ENCODE data around the gene GOLGA8B.
"Not testable (repeated sequence)": the region's sequence is repeated elsewhere in the genome, so short reads cannot be mapped to it uniquely, and the experiment has no call there.

DNA sequence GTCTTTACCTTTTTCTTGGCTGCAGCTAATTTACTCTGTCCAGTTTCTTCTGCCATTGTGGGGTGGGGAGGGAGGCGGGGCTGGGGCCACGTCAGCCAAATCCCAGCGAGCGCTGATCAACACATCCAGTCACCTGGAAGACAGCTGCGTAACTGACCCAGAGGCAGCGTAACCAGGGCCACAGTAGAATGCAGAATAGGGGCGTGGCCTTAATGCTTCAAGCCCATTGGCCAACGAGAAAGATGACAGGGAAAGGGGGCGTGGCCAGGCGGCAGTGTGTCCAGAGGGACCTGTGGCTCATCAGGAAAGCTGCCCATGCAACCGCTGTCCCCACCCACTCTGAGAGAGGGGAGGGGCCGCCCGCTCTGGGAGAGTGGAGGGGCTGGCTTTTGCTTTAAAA is 47.6 kb downstream of the GOLGA8B start:
- TF ChIP-seq, protein P1, sequence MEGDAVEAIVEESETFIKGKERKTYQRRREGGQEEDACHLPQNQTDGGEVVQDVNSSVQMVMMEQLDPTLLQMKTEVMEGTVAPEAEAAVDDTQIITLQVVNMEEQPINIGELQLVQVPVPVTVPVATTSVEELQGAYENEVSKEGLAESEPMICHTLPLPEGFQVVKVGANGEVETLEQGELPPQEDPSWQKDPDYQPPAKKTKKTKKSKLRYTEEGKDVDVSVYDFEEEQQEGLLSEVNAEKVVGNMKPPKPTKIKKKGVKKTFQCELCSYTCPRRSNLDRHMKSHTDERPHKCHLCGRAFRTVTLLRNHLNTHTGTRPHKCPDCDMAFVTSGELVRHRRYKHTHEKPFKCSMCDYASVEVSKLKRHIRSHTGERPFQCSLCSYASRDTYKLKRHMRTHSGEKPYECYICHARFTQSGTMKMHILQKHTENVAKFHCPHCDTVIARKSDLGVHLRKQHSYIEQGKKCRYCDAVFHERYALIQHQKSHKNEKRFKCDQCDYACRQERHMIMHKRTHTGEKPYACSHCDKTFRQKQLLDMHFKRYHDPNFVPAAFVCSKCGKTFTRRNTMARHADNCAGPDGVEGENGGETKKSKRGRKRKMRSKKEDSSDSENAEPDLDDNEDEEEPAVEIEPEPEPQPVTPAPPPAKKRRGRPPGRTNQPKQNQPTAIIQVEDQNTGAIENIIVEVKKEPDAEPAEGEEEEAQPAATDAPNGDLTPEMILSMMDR (IDR thresholded peaks at IDR 0.05), result not testable (repeated sequence)
- TF ChIP-seq POLR2A (IDR thresholded peaks at IDR 0.05), result not testable (repeated sequence)

All from thyroid gland (tissue), 4 donors.